ENCODE results near the gene NDE1.

The NDE1 gene

DNA sequence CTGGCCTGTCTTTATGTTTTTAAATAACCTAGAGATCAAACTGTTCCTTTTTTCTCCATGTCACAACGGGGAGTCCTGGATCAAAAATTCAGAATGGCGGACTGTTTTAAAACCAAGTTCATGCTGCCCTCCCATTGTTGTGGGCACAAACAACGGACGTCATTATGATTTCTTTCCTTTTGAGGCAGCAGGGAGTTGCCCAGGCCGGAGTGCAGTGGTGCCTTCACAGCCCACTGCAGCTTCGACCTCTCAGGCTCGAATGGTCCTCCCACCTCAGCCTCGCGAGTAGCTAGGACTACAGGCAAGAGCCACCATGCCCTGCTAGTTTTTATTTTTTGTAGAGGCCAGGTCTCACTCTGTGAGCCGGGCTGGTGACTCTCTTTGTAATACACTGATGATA lies 26.5 kb downstream of the NDE1 start:
- no peak for TF ChIP-seq EZH2phosphoT487 (conservative IDR thresholded peaks at IDR 0.05; ENCODE audit: low read length)
- TF ChIP-seq, protein P1, sequence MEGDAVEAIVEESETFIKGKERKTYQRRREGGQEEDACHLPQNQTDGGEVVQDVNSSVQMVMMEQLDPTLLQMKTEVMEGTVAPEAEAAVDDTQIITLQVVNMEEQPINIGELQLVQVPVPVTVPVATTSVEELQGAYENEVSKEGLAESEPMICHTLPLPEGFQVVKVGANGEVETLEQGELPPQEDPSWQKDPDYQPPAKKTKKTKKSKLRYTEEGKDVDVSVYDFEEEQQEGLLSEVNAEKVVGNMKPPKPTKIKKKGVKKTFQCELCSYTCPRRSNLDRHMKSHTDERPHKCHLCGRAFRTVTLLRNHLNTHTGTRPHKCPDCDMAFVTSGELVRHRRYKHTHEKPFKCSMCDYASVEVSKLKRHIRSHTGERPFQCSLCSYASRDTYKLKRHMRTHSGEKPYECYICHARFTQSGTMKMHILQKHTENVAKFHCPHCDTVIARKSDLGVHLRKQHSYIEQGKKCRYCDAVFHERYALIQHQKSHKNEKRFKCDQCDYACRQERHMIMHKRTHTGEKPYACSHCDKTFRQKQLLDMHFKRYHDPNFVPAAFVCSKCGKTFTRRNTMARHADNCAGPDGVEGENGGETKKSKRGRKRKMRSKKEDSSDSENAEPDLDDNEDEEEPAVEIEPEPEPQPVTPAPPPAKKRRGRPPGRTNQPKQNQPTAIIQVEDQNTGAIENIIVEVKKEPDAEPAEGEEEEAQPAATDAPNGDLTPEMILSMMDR (IDR thresholded peaks at IDR 0.05; ENCODE audit: insufficient read depth, low read length, poor library complexity, severe bottlenecking) = no peak
- H3K36me3 ChIP-seq (ENCODE audit: low read length) = no peaks in the 10 kb centered on the region; the same call in 1 of the 2 replicates
- H2AFZ ChIP-seq (ENCODE audit: low read depth, low read length, severe bottlenecking) = no peak overlapping the region
- no peaks in the 10 kb centered on the region for H3K9me3 ChIP-seq (ENCODE audit: insufficient read depth, low read length)
- H4K20me1 ChIP-seq (ENCODE audit: low read depth, low read length) = no peaks in the 10 kb centered on the region
- no peaks in the 10 kb centered on the region for H3K27me3 ChIP-seq (ENCODE audit: low read length)
- H3K9me2 ChIP-seq (replicated peaks; ENCODE audit: insufficient read depth, low read length) = no peaks in the 10 kb centered on the region
- peaks cover 4% of the 10 kb centered on the region; the same call in 1 of the 2 replicates for H3F3A ChIP-seq (ENCODE audit: insufficient read depth)
- H3K79me2 ChIP-seq (ENCODE audit: insufficient read depth, low read length) = peaks cover 5% of the 10 kb centered on the region; the same call in 1 of the 2 replicates
- no peak overlapping the region for H3K9ac ChIP-seq (ENCODE audit: low read length)
- H3K27ac ChIP-seq (ENCODE audit: low read depth, low read length) = no peak overlapping the region
- H3K4me3 ChIP-seq (ENCODE audit: insufficient read depth, low read length, poor library complexity, severe bottlenecking) = no peak overlapping the region
- no peak overlapping the region for H3K4me2 ChIP-seq (ENCODE audit: low read depth, low read length, poor library complexity, severe bottlenecking)

DNA sequence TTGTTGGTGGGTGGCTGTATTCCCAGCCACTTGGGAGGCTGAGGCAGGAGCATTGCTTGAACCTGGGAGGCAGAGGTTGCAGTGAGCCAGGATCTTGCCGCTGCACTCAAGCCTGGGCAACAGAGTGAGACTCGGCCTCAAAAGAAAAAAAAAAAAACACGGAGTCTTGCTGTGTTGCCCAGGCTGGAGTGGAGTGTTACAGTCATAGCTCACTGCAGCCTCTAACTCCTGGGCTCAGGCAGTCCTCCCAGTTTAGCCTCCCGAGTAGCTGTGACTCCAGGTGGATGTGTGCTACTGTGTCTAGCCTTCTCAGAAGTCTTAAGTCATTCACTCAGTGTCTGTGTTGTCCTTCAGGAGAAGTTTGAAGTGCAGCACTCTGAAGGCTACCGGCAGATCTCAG lies 27.4 kb downstream of the NDE1 start:
- Histone ChIP-seq H4K20me1 (ENCODE audit: low read depth, low read length) (no peaks in the 10 kb centered on the region), H3K9me2 (replicated peaks; ENCODE audit: insufficient read depth, low read length) (no peaks in the 10 kb centered on the region), H3K9me3 (ENCODE audit: insufficient read depth, low read length) (no peaks in the 10 kb centered on the region), H3K27me3 (ENCODE audit: low read length) (no peaks in the 10 kb centered on the region), H3K9ac (ENCODE audit: low read length) (no peak overlapping the region), H2AFZ (ENCODE audit: low read depth, low read length, severe bottlenecking) (no peak overlapping the region), H3K27ac (ENCODE audit: low read depth, low read length) (no peak overlapping the region), H3K79me2 (ENCODE audit: insufficient read depth, low read length) (peaks cover 5% of the 10 kb centered on the region; the same call in 1 of the 2 replicates), H3K4me3 (ENCODE audit: insufficient read depth, low read length, poor library complexity, severe bottlenecking) (no peak overlapping the region), H3F3A (ENCODE audit: insufficient read depth) (peaks cover 4% of the 10 kb centered on the region; the same call in 1 of the 2 replicates), H3K4me2 (ENCODE audit: low read depth, low read length, poor library complexity, severe bottlenecking) (no peak overlapping the region), H3K36me3 (ENCODE audit: low read length) (no peaks in the 10 kb centered on the region; the same call in 1 of the 2 replicates)
- TF ChIP-seq, protein P1 (IDR thresholded peaks at IDR 0.05; ENCODE audit: insufficient read depth, low read length, poor library complexity, severe bottlenecking) = no peak
- no peak for TF ChIP-seq EZH2phosphoT487 (conservative IDR thresholded peaks at IDR 0.05; ENCODE audit: low read length)

DNA sequence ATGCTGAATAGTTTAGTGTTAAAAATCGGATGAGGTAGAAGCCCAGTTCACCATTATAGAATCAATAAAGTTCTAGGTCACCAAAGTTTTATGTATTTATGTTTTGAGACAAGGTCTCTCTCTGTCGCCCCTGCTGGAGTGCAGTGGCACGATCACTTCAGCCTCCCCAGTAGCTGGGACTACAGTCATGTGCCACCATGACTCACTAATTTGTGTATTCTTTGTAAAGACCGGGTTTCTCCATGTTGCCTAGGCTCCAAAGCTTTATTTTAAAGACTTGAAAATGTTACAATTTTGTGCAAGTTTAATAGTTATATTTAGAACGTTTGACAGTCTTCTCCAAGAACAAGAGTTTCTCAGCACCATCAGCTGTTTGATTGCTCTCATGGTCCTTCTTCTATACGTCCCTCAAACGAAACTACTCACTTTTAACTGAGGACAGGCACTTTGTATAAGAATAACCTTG lies 32.1 kb downstream of the NDE1 start:
- TF ChIP-seq EZH2phosphoT487 (conservative IDR thresholded peaks at IDR 0.05; ENCODE audit: low read length) = no peak
- TF ChIP-seq, protein P1 (IDR thresholded peaks at IDR 0.05; ENCODE audit: insufficient read depth, low read length, poor library complexity, severe bottlenecking) = peak; percentile 16
- Histone ChIP-seq H3K27ac (ENCODE audit: low read depth, low read length) (no peak overlapping the region), H4K20me1 (ENCODE audit: low read depth, low read length) (0 out of 2 replicates have a peak, but pooled peaks cover 4% of the 10 kb centered on the region), H3K9me3 (ENCODE audit: insufficient read depth, low read length) (no peaks in the 10 kb centered on the region), H3K4me2 (ENCODE audit: low read depth, low read length, poor library complexity, severe bottlenecking) (no peak overlapping the region), H3K9ac (ENCODE audit: low read length) (no peak overlapping the region), H3K27me3 (ENCODE audit: low read length) (no peaks in the 10 kb centered on the region), H3K4me3 (ENCODE audit: insufficient read depth, low read length, poor library complexity, severe bottlenecking) (no peak overlapping the region), H3K79me2 (ENCODE audit: insufficient read depth, low read length) (0 out of 2 replicates have a peak, but pooled peaks cover 3% of the 10 kb centered on the region), H2AFZ (ENCODE audit: low read depth, low read length, severe bottlenecking) (no peak overlapping the region), H3F3A (ENCODE audit: insufficient read depth) (peaks cover 4% of the 10 kb centered on the region; the same call in 1 of the 2 replicates), H3K9me2 (replicated peaks; ENCODE audit: insufficient read depth, low read length) (no peaks in the 10 kb centered on the region), H3K36me3 (ENCODE audit: low read length) (peaks cover 3% of the 10 kb centered on the region; the same call in 1 of the 2 replicates)
